Measurements from ENCODE around the gene PPT1.
A peak's percentile ranks its signal among the peaks of the same experiment; 100 is the strongest.

PPT1 gene

GRCh38 chr1:40110389-40110788 is 13.3 kb upstream of the PPT1 start:
- H3K9me3 ChIP-seq (ENCODE audit: control insufficient read depth, insufficient read depth, low read length): no peaks in the 10 kb centered on the region
- H3K4me3 ChIP-seq (ENCODE audit: low read depth, low read length): no peak overlapping the region
- H3K4me1 ChIP-seq (ENCODE audit: control insufficient read depth, insufficient read depth, low read length): no peaks in the 10 kb centered on the region
- H3K36me3 ChIP-seq (ENCODE audit: control insufficient read depth, insufficient read depth, low read length): no peaks in the 10 kb centered on the region
- no peak overlapping the region for H3K9ac ChIP-seq (ENCODE audit: low read depth, low read length)
- peaks cover 3% of the 10 kb centered on the region for H3K27me3 ChIP-seq (ENCODE audit: control insufficient read depth, insufficient read depth, low read length)

GRCh38 chr1:40107290-40107959 is 10.4 kb upstream of the PPT1 start:
- no peaks in the 10 kb centered on the region for H3K9me3 ChIP-seq (ENCODE audit: control insufficient read depth, insufficient read depth, low read length)
- no peaks in the 10 kb centered on the region for H3K36me3 ChIP-seq (ENCODE audit: control insufficient read depth, insufficient read depth, low read length)
- H3K4me3 ChIP-seq (ENCODE audit: low read depth, low read length): no peak overlapping the region
- no peaks in the 10 kb centered on the region for H3K4me1 ChIP-seq (ENCODE audit: control insufficient read depth, insufficient read depth, low read length)
- H3K9ac ChIP-seq (ENCODE audit: low read depth, low read length): no peak overlapping the region
- peaks cover 3% of the 10 kb centered on the region for H3K27me3 ChIP-seq (ENCODE audit: control insufficient read depth, insufficient read depth, low read length)

- Histone ChIP-seq H3K36me3 (ENCODE audit: control insufficient read depth, insufficient read depth, low read length) (no peaks in the 10 kb centered on the region), H3K27me3 (ENCODE audit: control insufficient read depth, insufficient read depth, low read length) (peaks cover 3% of the 10 kb centered on the region), H3K4me3 (ENCODE audit: low read depth, low read length) (no peak overlapping the region), H3K9me3 (ENCODE audit: control insufficient read depth, insufficient read depth, low read length) (no peaks in the 10 kb centered on the region), H3K9ac (ENCODE audit: low read depth, low read length) (no peak overlapping the region), H3K4me1 (ENCODE audit: control insufficient read depth, insufficient read depth, low read length) (no peaks in the 10 kb centered on the region)
These were observed 8.0 kb upstream of the PPT1 start for GRCh38 chr1:40105028-40105427.

- no peaks in the 10 kb centered on the region for H3K9me3 ChIP-seq (ENCODE audit: control insufficient read depth, insufficient read depth, low read length)
- H3K27me3 ChIP-seq (ENCODE audit: control insufficient read depth, insufficient read depth, low read length): no peaks in the 10 kb centered on the region
- H3K36me3 ChIP-seq (ENCODE audit: control insufficient read depth, insufficient read depth, low read length): no peaks in the 10 kb centered on the region
- H3K4me3 ChIP-seq (ENCODE audit: low read depth, low read length): no peak overlapping the region
- H3K4me1 ChIP-seq (ENCODE audit: control insufficient read depth, insufficient read depth, low read length): no peaks in the 10 kb centered on the region
- no peak overlapping the region for H3K9ac ChIP-seq (ENCODE audit: low read depth, low read length)
These were observed 5.8 kb upstream of the PPT1 start for GRCh38 chr1:40102896-40103295.

- Histone ChIP-seq H3K36me3 (ENCODE audit: control insufficient read depth, insufficient read depth, low read length) (no peaks in the 10 kb centered on the region), H3K9me3 (ENCODE audit: control insufficient read depth, insufficient read depth, low read length) (no peaks in the 10 kb centered on the region), H3K4me3 (ENCODE audit: low read depth, low read length) (no peak overlapping the region), H3K4me1 (ENCODE audit: control insufficient read depth, insufficient read depth, low read length) (peaks cover 4% of the 10 kb centered on the region), H3K27me3 (ENCODE audit: control insufficient read depth, insufficient read depth, low read length) (no peaks in the 10 kb centered on the region), H3K9ac (ENCODE audit: low read depth, low read length) (no peak overlapping the region)
These were observed 5.0 kb upstream of the PPT1 start for GRCh38 chr1:40102038-40102437.

- Histone ChIP-seq H3K27me3 (ENCODE audit: control insufficient read depth, insufficient read depth, low read length) (no peaks in the 10 kb centered on the region), H3K4me3 (ENCODE audit: low read depth, low read length) (peak overlapping the region; percentile 91), H3K9me3 (ENCODE audit: control insufficient read depth, insufficient read depth, low read length) (no peaks in the 10 kb centered on the region), H3K4me1 (ENCODE audit: control insufficient read depth, insufficient read depth, low read length) (peaks cover 4% of the 10 kb centered on the region), H3K9ac (ENCODE audit: low read depth, low read length) (peak overlapping the region; percentile 88), H3K36me3 (ENCODE audit: control insufficient read depth, insufficient read depth, low read length) (no peaks in the 10 kb centered on the region)
These were observed 441 bp downstream of the PPT1 start for GRCh38 chr1:40096646-40096976.

GRCh38 chr1:40095806-40096205 is 1.2 kb downstream of the PPT1 start:
- H3K9ac ChIP-seq (ENCODE audit: low read depth, low read length): no peak overlapping the region
- no peak overlapping the region for H3K4me3 ChIP-seq (ENCODE audit: low read depth, low read length)
- peaks cover 4% of the 10 kb centered on the region for H3K4me1 ChIP-seq (ENCODE audit: control insufficient read depth, insufficient read depth, low read length)
- peaks cover 5% of the 10 kb centered on the region for H3K36me3 ChIP-seq (ENCODE audit: control insufficient read depth, insufficient read depth, low read length)
- H3K9me3 ChIP-seq (ENCODE audit: control insufficient read depth, insufficient read depth, low read length): no peaks in the 10 kb centered on the region
- H3K27me3 ChIP-seq (ENCODE audit: control insufficient read depth, insufficient read depth, low read length): no peaks in the 10 kb centered on the region

- H3K9me3 ChIP-seq (ENCODE audit: control insufficient read depth, insufficient read depth, low read length): no peaks in the 10 kb centered on the region
- H3K4me1 ChIP-seq (ENCODE audit: control insufficient read depth, insufficient read depth, low read length): peaks cover 4% of the 10 kb centered on the region
- no peaks in the 10 kb centered on the region for H3K27me3 ChIP-seq (ENCODE audit: control insufficient read depth, insufficient read depth, low read length)
- peaks cover 6% of the 10 kb centered on the region for H3K36me3 ChIP-seq (ENCODE audit: control insufficient read depth, insufficient read depth, low read length)
- H3K9ac ChIP-seq (ENCODE audit: low read depth, low read length): no peak overlapping the region
- H3K4me3 ChIP-seq (ENCODE audit: low read depth, low read length): no peak overlapping the region
These were observed 2.5 kb downstream of the PPT1 start for GRCh38 chr1:40094466-40095110.

GRCh38 chr1:40092706-40093639 is 4.1 kb downstream of the PPT1 start:
- peaks cover 10% of the 10 kb centered on the region for H3K36me3 ChIP-seq (ENCODE audit: control insufficient read depth, insufficient read depth, low read length)
- no peaks in the 10 kb centered on the region for H3K9me3 ChIP-seq (ENCODE audit: control insufficient read depth, insufficient read depth, low read length)
- no peaks in the 10 kb centered on the region for H3K27me3 ChIP-seq (ENCODE audit: control insufficient read depth, insufficient read depth, low read length)
- H3K4me1 ChIP-seq (ENCODE audit: control insufficient read depth, insufficient read depth, low read length): peaks cover 4% of the 10 kb centered on the region
- H3K4me3 ChIP-seq (ENCODE audit: low read depth, low read length): no peak overlapping the region
- H3K9ac ChIP-seq (ENCODE audit: low read depth, low read length): no peak overlapping the region

- Histone ChIP-seq H3K27me3 (ENCODE audit: control insufficient read depth, insufficient read depth, low read length) (no peaks in the 10 kb centered on the region), H3K9me3 (ENCODE audit: control insufficient read depth, insufficient read depth, low read length) (no peaks in the 10 kb centered on the region), H3K36me3 (ENCODE audit: control insufficient read depth, insufficient read depth, low read length) (peaks cover 10% of the 10 kb centered on the region), H3K4me1 (ENCODE audit: control insufficient read depth, insufficient read depth, low read length) (no peaks in the 10 kb centered on the region), H3K9ac (ENCODE audit: low read depth, low read length) (no peak overlapping the region), H3K4me3 (ENCODE audit: low read depth, low read length) (no peak overlapping the region)
These were observed 4.8 kb downstream of the PPT1 start for GRCh38 chr1:40092241-40092640.

- H3K4me1 ChIP-seq (ENCODE audit: control insufficient read depth, insufficient read depth, low read length): no peaks in the 10 kb centered on the region
- H3K9ac ChIP-seq (ENCODE audit: low read depth, low read length): no peak overlapping the region
- H3K4me3 ChIP-seq (ENCODE audit: low read depth, low read length): no peak overlapping the region
- H3K36me3 ChIP-seq (ENCODE audit: control insufficient read depth, insufficient read depth, low read length): peaks cover 11% of the 10 kb centered on the region
- H3K9me3 ChIP-seq (ENCODE audit: control insufficient read depth, insufficient read depth, low read length): no peaks in the 10 kb centered on the region
- no peaks in the 10 kb centered on the region for H3K27me3 ChIP-seq (ENCODE audit: control insufficient read depth, insufficient read depth, low read length)
These were observed 6.2 kb downstream of the PPT1 start for GRCh38 chr1:40090652-40091355.

Measured in iPS-15b (cell line).